GM19025 (cell line): Measurements from ENCODE around the gene TRMU.
"Not testable (repeated sequence)": the region's sequence is repeated elsewhere in the genome, so short reads cannot be mapped to it uniquely, and the experiment has no call there.

Source experiments
- ATAC-seq: cut with Tn5 transposase; IDR thresholded peaks from one replicate; pipeline ENCODE4 v1.9.1; 2021; ENCODE audit warnings: mild to moderate bottlenecking, low read depth, moderate library complexity; ENCODE audit not compliant: unreplicated experiment

The TRMU gene

DNA sequence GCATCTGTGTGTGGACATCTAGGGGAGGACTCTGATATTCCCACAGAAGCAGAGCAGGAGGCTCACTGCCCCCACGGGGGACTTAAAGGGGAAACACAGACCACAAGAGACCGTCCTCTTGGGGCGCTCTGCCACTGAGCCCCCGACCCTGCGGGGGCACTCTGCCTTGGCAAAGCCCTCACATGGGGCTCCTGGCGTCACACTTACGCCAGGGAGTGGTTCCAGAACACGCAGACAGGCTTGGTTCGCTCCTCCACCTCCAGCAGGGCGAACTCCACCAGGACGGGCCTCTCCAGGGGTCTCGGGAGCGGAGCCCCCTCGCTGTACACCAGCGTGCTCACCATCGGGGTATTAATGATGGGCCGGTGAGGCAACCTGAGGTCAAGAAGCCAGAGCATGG, 45.1 kb downstream of the TRMU start:
- no peak for ATAC-seq

DNA sequence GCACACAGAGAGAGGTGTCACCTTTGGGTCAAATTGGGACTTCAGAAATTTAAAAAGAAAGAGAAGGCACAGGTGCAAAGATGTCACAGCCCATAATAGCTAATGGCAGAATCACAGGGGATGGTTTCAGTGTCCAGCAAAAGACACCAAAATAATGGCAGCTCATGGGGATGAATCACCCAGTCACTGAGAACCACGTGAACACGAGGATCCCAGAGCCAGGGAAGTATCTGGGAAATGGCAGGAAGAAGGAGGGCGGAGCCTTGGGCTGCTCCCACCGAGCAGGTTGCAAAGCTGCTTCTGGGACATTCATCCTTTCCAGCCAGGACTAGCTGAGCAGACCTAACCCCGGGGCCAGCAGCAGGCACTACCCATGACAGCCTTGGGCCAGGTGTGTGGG, 45.6 kb downstream of the TRMU start:
- no peak for ATAC-seq

DNA sequence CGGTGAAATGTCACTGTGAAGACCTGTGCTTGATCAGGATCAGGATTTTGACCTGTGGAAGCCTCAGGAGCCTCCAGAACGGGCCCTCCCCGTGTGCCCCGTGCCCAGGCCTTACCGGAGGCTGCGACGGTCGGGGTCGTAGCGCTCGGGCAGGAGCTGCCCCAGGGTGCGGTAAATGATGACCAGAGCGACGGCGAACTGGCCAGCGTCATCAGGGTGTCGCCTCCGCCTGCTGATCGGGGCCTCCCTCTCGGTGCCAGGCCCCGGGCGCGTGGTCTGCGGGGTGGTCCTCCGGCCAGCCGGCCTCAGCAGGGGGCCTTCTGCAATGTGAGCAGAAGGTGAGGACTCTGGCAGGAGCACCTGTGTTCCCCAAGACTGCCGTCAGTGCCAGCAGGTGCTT, 46.2 kb downstream of the TRMU start:
- ATAC-seq = no peak

GRCh38 chr22:46382524-46382923, 47.0 kb downstream of the TRMU start:
- no peak for ATAC-seq

DNA sequence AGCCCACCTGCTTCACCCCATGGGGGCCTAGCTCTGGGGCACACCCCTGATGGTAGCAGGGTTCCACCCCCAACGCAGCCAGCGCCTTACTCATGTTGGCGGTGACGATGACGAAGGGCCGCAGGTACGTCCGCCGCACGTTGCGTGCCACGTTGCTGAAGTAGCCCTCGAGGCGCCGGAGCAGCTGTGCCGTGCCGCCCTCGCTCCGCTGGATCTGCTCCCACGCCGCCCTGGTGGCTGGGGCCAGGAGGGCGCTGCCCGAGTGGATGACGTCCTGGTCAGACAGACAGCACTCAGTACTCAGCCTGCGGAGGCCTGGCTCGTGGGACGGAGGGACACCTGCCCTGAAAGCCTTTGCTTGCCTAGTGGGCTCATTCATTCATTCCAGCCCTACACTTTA, 50.8 kb downstream of the TRMU start:
- no peak for ATAC-seq

DNA sequence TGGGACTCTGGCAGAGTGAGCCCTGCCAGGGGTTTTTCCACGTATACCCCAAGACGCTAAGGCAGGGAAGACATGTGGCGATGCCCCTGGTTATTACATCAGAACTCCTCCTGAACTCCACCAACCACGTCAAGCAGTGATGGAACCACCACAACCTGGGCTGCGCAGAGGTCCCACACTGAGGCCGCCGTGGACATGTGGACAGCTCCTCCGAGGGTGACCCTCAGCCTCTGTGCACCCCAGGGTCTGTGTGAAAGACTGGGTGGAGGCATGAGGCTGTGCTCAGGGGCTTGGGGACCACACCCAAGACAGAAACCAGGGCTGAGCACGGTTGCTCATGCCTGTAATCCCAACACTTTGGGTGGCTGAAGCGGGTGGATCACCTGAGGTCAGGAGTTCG, 52.2 kb downstream of the TRMU start:
- no peak for ATAC-seq

- no peak for ATAC-seq
Observed at GRCh38 chr22:46388647-46389046, 53.1 kb downstream of the TRMU start.

GRCh38 chr22:46389081-46389480, 53.6 kb downstream of the TRMU start:
- no peak for ATAC-seq

- no peak for ATAC-seq
Observed at GRCh38 chr22:46390105-46390651, 54.7 kb downstream of the TRMU start.

DNA sequence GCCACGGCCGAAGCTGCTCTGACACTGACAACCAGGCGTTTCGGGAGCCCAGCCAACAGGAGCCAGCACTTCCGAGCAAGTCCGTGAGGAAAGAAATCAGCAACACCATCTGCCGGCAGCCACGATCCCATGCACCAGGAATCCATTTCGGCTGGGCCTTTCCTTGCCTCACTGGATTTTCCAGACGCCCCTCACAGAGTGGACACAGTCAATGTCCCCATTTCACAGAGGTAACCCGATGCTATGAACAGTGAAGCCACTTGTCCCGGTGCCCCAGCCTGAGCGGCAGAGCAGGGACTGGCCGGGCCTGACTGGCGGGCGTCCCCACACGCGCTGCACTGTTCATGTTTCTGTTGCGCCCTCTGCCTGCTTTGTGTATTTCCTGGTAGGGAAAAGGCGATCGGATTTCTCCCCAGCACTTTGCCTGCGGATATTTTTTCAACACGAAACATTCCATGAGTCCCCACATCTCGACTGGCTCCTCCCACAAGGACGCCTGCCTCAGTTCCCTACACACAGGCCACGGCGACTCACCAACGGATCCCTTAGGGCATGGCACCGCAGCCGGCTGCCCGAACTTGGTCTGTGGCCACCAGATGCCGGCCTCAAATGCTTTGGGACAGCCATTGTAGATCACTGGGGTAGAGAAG, 55.3 kb downstream of the TRMU start:
- no peak for ATAC-seq

- ATAC-seq = no peak
Observed at GRCh38 chr22:46391486-46392136, 56.1 kb downstream of the TRMU start.

GRCh38 chr22:46392137-46392844, 56.8 kb downstream of the TRMU start:
- ATAC-seq = no peak

DNA sequence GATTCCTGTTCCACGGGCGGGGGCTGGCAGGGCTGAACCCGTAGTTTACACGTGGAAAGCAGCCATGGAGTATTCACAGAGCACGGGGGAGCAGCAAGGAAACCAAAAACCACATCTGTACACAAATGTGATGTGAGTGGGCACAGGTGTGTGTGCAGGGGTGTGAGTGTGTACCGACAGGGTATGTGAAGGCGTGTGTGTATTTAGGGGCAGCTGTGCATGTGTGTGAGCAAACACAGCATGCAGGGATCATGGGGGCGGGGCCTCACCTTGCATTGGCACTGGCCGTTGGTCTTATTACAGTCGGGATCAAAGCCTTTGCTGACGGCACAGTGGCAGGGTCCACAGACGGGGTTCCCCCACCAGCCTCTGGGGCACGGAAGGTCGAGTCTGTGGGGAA, 58.4 kb downstream of the TRMU start:
- no peak for ATAC-seq

- no peak for ATAC-seq
Observed at GRCh38 chr22:46394622-46395021, 59.1 kb downstream of the TRMU start.

- no peak for ATAC-seq
Observed at GRCh38 chr22:46395145-46395544, 59.6 kb downstream of the TRMU start.

DNA sequence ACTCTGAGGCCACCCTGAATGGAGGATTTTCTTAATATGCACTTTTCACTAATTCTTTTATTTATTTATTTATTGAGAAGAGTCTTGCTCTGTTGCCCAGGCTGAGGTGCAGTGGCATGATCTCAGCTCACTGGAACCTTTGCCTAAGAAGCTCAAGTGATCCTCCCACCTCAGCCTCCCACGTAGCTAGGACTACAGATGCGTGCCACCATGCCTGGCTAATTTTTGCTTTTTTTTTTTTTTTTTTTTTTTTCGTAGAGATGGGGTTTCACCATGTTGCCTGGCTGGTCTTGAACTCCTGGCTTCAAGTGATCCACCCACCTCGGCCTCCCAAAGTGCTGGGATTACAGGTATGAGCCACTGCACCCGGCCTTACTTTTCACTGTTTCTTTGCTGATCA, 61.5 kb downstream of the TRMU start:
- ATAC-seq = not testable (repeated sequence)

DNA sequence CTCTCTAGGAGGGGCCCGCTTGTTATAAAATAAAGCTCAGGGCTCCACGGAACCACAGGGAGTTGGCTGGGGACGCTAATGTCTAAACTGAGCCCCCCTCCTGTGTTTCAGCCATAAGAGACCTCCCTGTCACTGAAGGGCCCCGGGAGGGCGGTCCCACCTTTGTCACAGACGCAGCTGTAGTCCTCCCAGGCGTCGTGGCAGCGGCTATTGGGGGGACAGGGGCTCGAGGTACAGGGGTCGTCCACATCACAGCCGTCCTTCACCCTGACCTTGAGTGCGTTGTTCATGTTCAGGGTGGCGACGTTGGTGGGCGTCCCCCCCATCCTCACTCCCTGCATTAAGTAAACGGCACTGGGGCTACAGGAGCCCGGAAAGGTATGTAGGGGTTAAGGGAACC, 62.0 kb downstream of the TRMU start:
- ATAC-seq = no peak

- ATAC-seq = no peak
Observed at GRCh38 chr22:46397951-46398350, 62.4 kb downstream of the TRMU start.

DNA sequence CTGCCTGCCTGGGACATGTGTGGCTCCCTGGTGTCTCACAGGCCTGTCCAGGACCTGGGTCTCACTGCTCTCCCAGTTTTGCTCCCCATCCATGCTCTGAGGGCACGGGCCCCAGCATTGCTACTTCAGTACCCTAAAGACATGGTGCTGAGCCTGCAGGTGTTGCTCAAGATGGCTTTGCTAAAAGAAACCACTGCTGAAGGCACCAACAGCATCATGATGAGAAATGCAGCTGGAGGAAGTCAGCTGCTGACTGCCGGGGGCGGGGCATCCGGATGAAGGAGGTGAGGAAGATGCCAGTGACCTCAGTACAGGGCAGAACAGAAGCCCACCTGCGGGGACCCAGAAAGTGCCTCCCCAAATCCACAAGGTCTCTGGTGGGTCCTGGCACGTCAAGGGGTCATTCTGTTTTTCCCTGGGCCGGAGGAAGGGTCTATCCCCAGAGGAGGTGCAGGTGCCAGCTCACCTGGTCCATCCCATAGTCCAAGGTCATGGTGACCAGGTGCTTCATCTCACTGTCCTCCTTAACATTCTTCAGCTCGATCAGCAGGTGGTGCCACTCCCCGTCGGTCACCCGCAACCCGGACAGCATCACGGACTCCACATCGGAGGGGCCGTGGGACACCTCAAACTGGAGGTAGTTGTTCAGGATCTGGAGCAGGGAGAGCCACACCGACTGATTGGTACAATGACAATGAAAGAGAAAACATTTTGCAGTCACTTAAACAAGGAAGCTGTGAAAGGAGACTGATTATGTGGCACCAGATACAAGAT, 63.9 kb downstream of the TRMU start:
- ATAC-seq = no peak

- no peak for ATAC-seq
Observed at GRCh38 chr22:46401370-46401769, 65.9 kb downstream of the TRMU start.

DNA sequence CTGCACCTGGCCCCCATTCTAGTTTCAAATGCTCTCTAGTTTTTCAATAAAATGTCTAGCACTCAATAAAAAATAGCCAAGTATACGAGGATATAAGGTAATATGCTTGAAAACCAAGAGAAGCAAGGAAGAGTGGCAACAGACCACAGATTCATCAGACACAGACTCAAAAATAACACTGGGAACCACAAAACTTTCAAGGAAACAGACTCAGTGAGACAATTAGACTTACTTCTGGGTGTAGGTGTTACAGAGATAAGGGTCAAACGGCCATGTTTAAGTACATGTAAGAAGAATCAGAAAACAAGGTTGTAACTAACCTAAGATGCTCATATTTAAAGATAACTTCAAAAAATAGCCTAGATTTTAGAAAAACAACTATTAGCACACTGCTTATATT, 67.0 kb downstream of the TRMU start:
- no peak for ATAC-seq
